PFSK-1 (cell line): ENCODE results near the gene BPGM.

Experiments used
- FOXP2 ChIP-seq: optimal IDR thresholded peaks from 2 replicates; pipeline ENCODE3; 2011; ENCODE audit warnings: borderline replicate concordance, control low read depth, inconsistent platforms; ENCODE audit not compliant: insufficient read depth; ENCODE audit errors: extremely low read length, extremely low read depth
- POLR2AphosphoS5 ChIP-seq: IDR thresholded peaks from 2 replicates; pipeline ENCODE4 v1.6.1; 2012; ENCODE audit warnings: low read depth, mild to moderate bottlenecking, control low read depth, low read length, moderate library complexity
- SIN3A ChIP-seq: IDR thresholded peaks from 2 replicates; pipeline ENCODE4 v1.6.1; 2012; ENCODE audit warnings: mild to moderate bottlenecking, low read length, moderate library complexity, borderline replicate concordance; ENCODE audit not compliant: insufficient read depth
- TF ChIP-seq, protein P1 (sequence below), 2 experiments: IDR thresholded peaks; 2 replicates each; pipeline versions ENCODE4 v1.6.1 to v1.8.0; 2011 to 2012; ENCODE audit warnings: low read depth in 2 of 2, low read length in 2 of 2, control low read depth in 1 of 2, inconsistent platforms in 1 of 2, mild to moderate bottlenecking in 1 of 2, moderate library complexity in 1 of 2; ENCODE audit not compliant: insufficient read depth in 1 of 2

DNA sequence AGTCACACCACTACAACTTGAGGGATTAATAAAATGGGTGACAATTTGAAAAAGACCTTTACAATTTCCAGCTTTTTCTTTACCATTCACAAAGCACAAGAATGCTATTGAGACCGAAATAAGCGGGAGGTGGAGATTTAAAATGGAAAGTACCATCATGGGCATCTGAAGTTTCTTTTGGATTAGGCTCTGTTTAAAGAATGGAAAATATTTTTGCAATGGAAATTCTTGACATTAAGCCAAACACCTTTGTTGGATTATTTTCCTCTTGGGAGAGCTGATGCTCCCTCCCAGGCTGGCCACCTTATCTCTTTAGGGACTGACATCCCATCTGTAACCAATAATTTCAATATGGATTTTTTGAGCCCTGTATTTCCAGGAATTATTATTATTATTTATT, 62.5 kb downstream of the BPGM start:
- no peak for TF ChIP-seq SIN3A
- TF ChIP-seq POLR2AphosphoS5, result no peak
- TF ChIP-seq, protein P1, sequence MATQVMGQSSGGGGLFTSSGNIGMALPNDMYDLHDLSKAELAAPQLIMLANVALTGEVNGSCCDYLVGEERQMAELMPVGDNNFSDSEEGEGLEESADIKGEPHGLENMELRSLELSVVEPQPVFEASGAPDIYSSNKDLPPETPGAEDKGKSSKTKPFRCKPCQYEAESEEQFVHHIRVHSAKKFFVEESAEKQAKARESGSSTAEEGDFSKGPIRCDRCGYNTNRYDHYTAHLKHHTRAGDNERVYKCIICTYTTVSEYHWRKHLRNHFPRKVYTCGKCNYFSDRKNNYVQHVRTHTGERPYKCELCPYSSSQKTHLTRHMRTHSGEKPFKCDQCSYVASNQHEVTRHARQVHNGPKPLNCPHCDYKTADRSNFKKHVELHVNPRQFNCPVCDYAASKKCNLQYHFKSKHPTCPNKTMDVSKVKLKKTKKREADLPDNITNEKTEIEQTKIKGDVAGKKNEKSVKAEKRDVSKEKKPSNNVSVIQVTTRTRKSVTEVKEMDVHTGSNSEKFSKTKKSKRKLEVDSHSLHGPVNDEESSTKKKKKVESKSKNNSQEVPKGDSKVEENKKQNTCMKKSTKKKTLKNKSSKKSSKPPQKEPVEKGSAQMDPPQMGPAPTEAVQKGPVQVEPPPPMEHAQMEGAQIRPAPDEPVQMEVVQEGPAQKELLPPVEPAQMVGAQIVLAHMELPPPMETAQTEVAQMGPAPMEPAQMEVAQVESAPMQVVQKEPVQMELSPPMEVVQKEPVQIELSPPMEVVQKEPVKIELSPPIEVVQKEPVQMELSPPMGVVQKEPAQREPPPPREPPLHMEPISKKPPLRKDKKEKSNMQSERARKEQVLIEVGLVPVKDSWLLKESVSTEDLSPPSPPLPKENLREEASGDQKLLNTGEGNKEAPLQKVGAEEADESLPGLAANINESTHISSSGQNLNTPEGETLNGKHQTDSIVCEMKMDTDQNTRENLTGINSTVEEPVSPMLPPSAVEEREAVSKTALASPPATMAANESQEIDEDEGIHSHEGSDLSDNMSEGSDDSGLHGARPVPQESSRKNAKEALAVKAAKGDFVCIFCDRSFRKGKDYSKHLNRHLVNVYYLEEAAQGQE (IDR thresholded peaks at IDR 0.05; ENCODE audit: insufficient read depth in 1 of 2, low read depth in 2 of 2, low read length in 2 of 2), result no peak
- TF ChIP-seq FOXP2, result no peak
